Uterus (tissue), 4 donors: ENCODE measurements around the gene TOMM20L. TPM values are rescaled to one million over a fixed set of nuclear protein-coding genes. Genes with fewer than 3 reads are reported as not detected.

ENCODE experiments used
- DNase-seq, 2 donors: peaks; one replicate each; pipeline ENCODE4 v3.0.0-alpha.2; 2019 to 2020
- H3K27ac ChIP-seq, 2 donors: fragments of 200-600 bp; sonication (generic); 1 replicate in 1 of 2; 2 replicates in 1 of 2; pipeline ENCODE4 v1.5.1; 2016 to 2018
- H3K27me3 ChIP-seq, 2 donors: fragments of 200-600 bp; sonication (generic); one replicate each; pipeline ENCODE4 v1.5.1; 2018 to 2019; ENCODE audit warnings: control low read depth in 1 of 2
- H3K36me3 ChIP-seq, 2 donors: fragments of 200-600 bp; sonication (generic); one replicate each; pipeline ENCODE4 v1.5.1; 2019; ENCODE audit warnings: control low read depth in 1 of 2
- H3K4me1 ChIP-seq, 2 donors: fragments of 200-600 bp; sonication (generic); one replicate each; pipeline ENCODE4 v1.5.1; 2018 to 2019; ENCODE audit warnings: control low read depth in 1 of 2
- H3K4me3 ChIP-seq, 2 donors: fragments of 200-600 bp; sonication (generic); 1 replicate in 1 of 2; 2 replicates in 1 of 2; pipeline ENCODE4 v1.5.1; 2018 to 2019; ENCODE audit warnings: mild to moderate bottlenecking in 1 of 2
- H3K9me3 ChIP-seq, 2 donors: fragments of 200-600 bp; sonication (generic); one replicate each; pipeline ENCODE4 v1.5.1; 2019; ENCODE audit warnings: control low read depth in 1 of 2
- POLR2A ChIP-seq, 2 donors: fragments of 450-650 bp; IDR thresholded peaks; one replicate each; pipeline ENCODE4 v1.6.1; 2016; ENCODE audit warnings: antibody characterized with exemption in 2 of 2, mild to moderate bottlenecking in 1 of 2, moderate library complexity in 1 of 2
- intact Hi-C: fragments of 100-400 bp; cut with DNase I; formaldehyde crosslinking; loops from one replicate; pipeline ENCODE4 v1.15.1; 2023; ENCODE audit warnings: low total_unique reads
- total RNA-seq, 4 donors: library from RNA; depleted of rRNA in 3 of 4; stranded (reverse); fragments of >200 nt in 3 of 4; gene quantifications; one replicate each; pipeline versions ENCODE4 v1.1.0 to v1.2.4, GENCODE V29; 2014 to 2023
- TF ChIP-seq, protein P1 (sequence below), 4 experiments: fragments of 200-600 bp in 2 of 4; fragments of 450-650 bp in 2 of 4; sonication (generic) in 2 of 4; IDR thresholded peaks; one replicate each; pipeline ENCODE4 v1.5.1; 2016 to 2019; ENCODE audit warnings: antibody characterized with exemption in 4 of 4, mild to moderate bottlenecking in 2 of 4, moderate library complexity in 1 of 4
- donor health status: DM: yes; HTN: yes; CAD: no.

Gene TOMM20L
- total RNA-seq, 4 donors from 2014 or later, result 18.7 TPM; not detected in 3

GRCh38 chr14:58426670-58427280 is 31.0 kb downstream of the TOMM20L start:
- DNase-seq, result peak; percentile 43 to 58
- intact Hi-C loops, result no loop called here
- H3K9me3 ChIP-seq, result no peaks in the 10 kb centered on the region
- H3K36me3 ChIP-seq, result no peaks in the 10 kb centered on the region
- H3K27ac ChIP-seq, result peak overlapping the region; percentile 91 to 94
- no peaks in the 10 kb centered on the region for H3K27me3 ChIP-seq
- no peaks in the 10 kb centered on the region for H3K4me1 ChIP-seq
- H3K4me3 ChIP-seq, result peak overlapping the region; percentile 78 to 96
- TF ChIP-seq, protein P1, sequence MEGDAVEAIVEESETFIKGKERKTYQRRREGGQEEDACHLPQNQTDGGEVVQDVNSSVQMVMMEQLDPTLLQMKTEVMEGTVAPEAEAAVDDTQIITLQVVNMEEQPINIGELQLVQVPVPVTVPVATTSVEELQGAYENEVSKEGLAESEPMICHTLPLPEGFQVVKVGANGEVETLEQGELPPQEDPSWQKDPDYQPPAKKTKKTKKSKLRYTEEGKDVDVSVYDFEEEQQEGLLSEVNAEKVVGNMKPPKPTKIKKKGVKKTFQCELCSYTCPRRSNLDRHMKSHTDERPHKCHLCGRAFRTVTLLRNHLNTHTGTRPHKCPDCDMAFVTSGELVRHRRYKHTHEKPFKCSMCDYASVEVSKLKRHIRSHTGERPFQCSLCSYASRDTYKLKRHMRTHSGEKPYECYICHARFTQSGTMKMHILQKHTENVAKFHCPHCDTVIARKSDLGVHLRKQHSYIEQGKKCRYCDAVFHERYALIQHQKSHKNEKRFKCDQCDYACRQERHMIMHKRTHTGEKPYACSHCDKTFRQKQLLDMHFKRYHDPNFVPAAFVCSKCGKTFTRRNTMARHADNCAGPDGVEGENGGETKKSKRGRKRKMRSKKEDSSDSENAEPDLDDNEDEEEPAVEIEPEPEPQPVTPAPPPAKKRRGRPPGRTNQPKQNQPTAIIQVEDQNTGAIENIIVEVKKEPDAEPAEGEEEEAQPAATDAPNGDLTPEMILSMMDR (IDR thresholded peaks at IDR 0.05), result no peak
- no peak for TF ChIP-seq POLR2A (IDR thresholded peaks at IDR 0.05)

GRCh38 chr14:58427281-58428117 is 31.8 kb downstream of the TOMM20L start, which contains the start of the genes KIAA0586 and TIMM9:
KIAA0586 (plus strand) TSS chr14:58427719; CDS start chr14:58428265, 546 bp downstream.
TIMM9 (minus strand) TSS chr14:58427531; CDS start chr14:58411945, 15,586 bp downstream.
- Histone ChIP-seq H3K36me3 (no peaks in the 10 kb centered on the region), H3K27ac (peak within 1 kb of the TSS; percentile 91 to 94), H3K4me1 (no peaks in the 10 kb centered on the region), H3K27me3 (no peaks in the 10 kb centered on the region), H3K4me3 (peak within 1 kb of the TSS; percentile 78 to 96), H3K9me3 (no peaks in the 10 kb centered on the region)
- DNase-seq, result peak; percentile 95 to 97
- TF ChIP-seq POLR2A (IDR thresholded peaks at IDR 0.05), result peak; percentile 48 to 69
- TF ChIP-seq, protein P1 (IDR thresholded peaks at IDR 0.05), result peak in 1 of 4 experiments; percentile 10
- intact Hi-C loops, result no loop called here

DNA sequence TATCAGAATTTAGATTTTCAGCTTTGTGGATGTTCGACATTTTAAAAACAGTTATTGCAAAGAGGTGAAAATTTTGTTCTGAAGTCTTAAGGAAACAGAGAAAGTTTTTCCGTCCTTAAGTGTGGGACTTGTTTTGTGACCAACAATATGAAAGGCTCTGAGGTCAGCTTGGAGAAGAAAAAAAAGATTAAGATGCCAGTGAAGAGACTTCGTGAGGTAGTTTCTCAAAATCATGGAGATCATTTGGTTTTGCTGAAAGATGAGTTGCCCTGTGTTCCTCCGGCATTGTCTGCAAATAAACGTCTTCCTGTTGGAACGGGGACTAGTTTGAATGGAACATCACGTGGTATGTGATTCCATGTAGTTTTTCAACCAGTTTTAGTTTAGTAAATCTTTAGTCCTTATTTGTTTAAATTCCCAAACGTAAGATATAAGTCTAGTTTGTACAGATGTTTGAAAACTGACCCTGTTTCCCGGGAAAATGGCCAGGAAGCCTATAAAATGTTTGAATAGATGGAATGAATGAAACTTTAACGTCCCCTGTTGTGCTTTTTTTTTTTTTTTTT is 32.5 kb downstream of the TOMM20L start:
- H3K4me1 ChIP-seq, result no peaks in the 10 kb centered on the region
- H3K4me3 ChIP-seq, result peak overlapping the region; percentile 78 to 96
- H3K27ac ChIP-seq, result peak overlapping the region; percentile 91 to 94
- H3K27me3 ChIP-seq, result no peaks in the 10 kb centered on the region
- DNase-seq, result no peak
- intact Hi-C loops, result no loop called here
- H3K9me3 ChIP-seq, result no peaks in the 10 kb centered on the region
- no peak for TF ChIP-seq POLR2A (IDR thresholded peaks at IDR 0.05)
- TF ChIP-seq, protein P1 (IDR thresholded peaks at IDR 0.05), result no peak
- no peaks in the 10 kb centered on the region for H3K36me3 ChIP-seq

GRCh38 chr14:58430156-58430555 is 34.4 kb downstream of the TOMM20L start:
- H3K27me3 ChIP-seq, result no peaks in the 10 kb centered on the region
- TF ChIP-seq, protein P1 (IDR thresholded peaks at IDR 0.05), result no peak
- no peak for TF ChIP-seq POLR2A (IDR thresholded peaks at IDR 0.05)

More at GRCh38 chr14:58430156-58430555, 34.4 kb downstream of the TOMM20L start:
- intact Hi-C loops, result no loop called here
- Histone ChIP-seq H3K9me3 (no peaks in the 10 kb centered on the region), H3K27ac (no peak overlapping the region), H3K4me1 (no peaks in the 10 kb centered on the region), H3K4me3 (no peak overlapping the region), H3K36me3 (no peaks in the 10 kb centered on the region)
- DNase-seq, result no peak
